Trophoblast cell (in vitro differentiated cells and primary cell): Measurements from ENCODE around the gene BMPER.

Experiments
- DNase-seq, 2 donors: peaks; one replicate each; pipeline ENCODE4 v3.0.0-alpha.2; 2016
- H2AFZ ChIP-seq: 2 replicates; pipeline ENCODE4 v1.6.1; 2013; ENCODE audit warnings: low read length, moderate library complexity, mild to moderate bottlenecking; ENCODE audit not compliant: insufficient read depth, poor library complexity
- H2AK5ac ChIP-seq: 2 replicates; pipeline ENCODE4 v1.6.1; 2013; ENCODE audit warnings: mild to moderate bottlenecking, low read length
- H2BK120ac ChIP-seq: 2 replicates; pipeline ENCODE4 v1.6.1; 2013; ENCODE audit warnings: low read length, mild to moderate bottlenecking, moderate library complexity; ENCODE audit not compliant: insufficient read depth, poor library complexity
- H2BK12ac ChIP-seq: 2 replicates; pipeline ENCODE4 v1.6.1; 2013; ENCODE audit warnings: mild to moderate bottlenecking, low read length, moderate library complexity
- H2BK5ac ChIP-seq: 2 replicates; pipeline ENCODE4 v1.6.1; 2013; ENCODE audit warnings: low read length, low read depth, moderate library complexity, mild to moderate bottlenecking; ENCODE audit not compliant: poor library complexity
- H3K14ac ChIP-seq: 2 replicates; pipeline ENCODE4 v1.6.1; 2013; ENCODE audit warnings: mild to moderate bottlenecking, low read length
- H3K18ac ChIP-seq: 2 replicates; pipeline ENCODE4 v1.6.1; 2013; ENCODE audit warnings: mild to moderate bottlenecking, low read length
- H3K23ac ChIP-seq: 2 replicates; pipeline ENCODE4 v1.6.1; 2013; ENCODE audit warnings: low read length
- H3K27ac ChIP-seq: 2 replicates; pipeline ENCODE4 v1.5.1; 2013; ENCODE audit warnings: low read depth, mild to moderate bottlenecking, inconsistent platforms, low read length, moderate library complexity
- H3K27me3 ChIP-seq: 2 replicates; pipeline ENCODE4 v1.6.1; 2013; ENCODE audit warnings: inconsistent platforms, mild to moderate bottlenecking, low read length, moderate library complexity; ENCODE audit not compliant: insufficient read depth
- H3K36me3 ChIP-seq, 2 experiments: 1 replicate in 1 of 2; 2 replicates in 1 of 2; pipeline ENCODE4 v1.6.1; 2013; ENCODE audit warnings: low read length in 2 of 2, mild to moderate bottlenecking in 2 of 2, moderate library complexity in 1 of 2; ENCODE audit not compliant: insufficient read depth in 2 of 2, control insufficient read depth in 1 of 2
- H3K4ac ChIP-seq: 2 replicates; pipeline ENCODE4 v1.6.1; 2013; ENCODE audit warnings: low read depth, mild to moderate bottlenecking, low read length, moderate library complexity
- H3K4me1 ChIP-seq, 2 experiments: 1 replicate in 1 of 2; 2 replicates in 1 of 2; pipeline ENCODE4 v1.6.1; 2013; ENCODE audit warnings: low read length in 2 of 2, mild to moderate bottlenecking in 2 of 2, moderate library complexity in 1 of 2; ENCODE audit not compliant: insufficient read depth in 2 of 2, control insufficient read depth in 1 of 2
- H3K4me2 ChIP-seq: 2 replicates; pipeline ENCODE4 v1.6.1; 2013; ENCODE audit warnings: inconsistent platforms, mild to moderate bottlenecking, low read length, moderate library complexity
- H3K4me3 ChIP-seq: 2 replicates; pipeline ENCODE4 v1.5.1; 2013; ENCODE audit warnings: mild to moderate bottlenecking, low read depth, low read length, inconsistent platforms
- H3K79me1 ChIP-seq: one replicate; pipeline ENCODE4 v1.6.1; 2013; ENCODE audit warnings: low read length
- H3K79me2 ChIP-seq: 2 replicates; pipeline ENCODE4 v1.6.1; 2013; ENCODE audit warnings: low read length, mild to moderate bottlenecking; ENCODE audit not compliant: control insufficient read depth, insufficient read depth, poor library complexity
- H3K9ac ChIP-seq: 2 replicates; pipeline ENCODE4 v1.6.1; 2013; ENCODE audit warnings: mild to moderate bottlenecking, low read length
- H3K9me3 ChIP-seq: 2 replicates; pipeline ENCODE4 v1.6.1; 2013; ENCODE audit warnings: low read depth, mild to moderate bottlenecking, control low read depth, inconsistent platforms, low read length; ENCODE audit not compliant: insufficient read depth
- H4K12ac ChIP-seq: 2 replicates; pipeline ENCODE4 v1.6.1; 2013; ENCODE audit warnings: low read depth, mild to moderate bottlenecking, low read length, moderate library complexity
- H4K8ac ChIP-seq: 2 replicates; pipeline ENCODE4 v1.6.1; 2013; ENCODE audit warnings: low read depth, mild to moderate bottlenecking, low read length, moderate library complexity
- H4K91ac ChIP-seq: one replicate; pipeline ENCODE4 v1.6.1; 2013; ENCODE audit warnings: low read depth, mild to moderate bottlenecking, low read length, moderate library complexity
- WGBS: extraction: QIAGEN DNeasy Blood & Tissue Kit; methylation state at CpG from one replicate; pipeline ENCODE4 v1.1.7; 2013; ENCODE audit warnings: missing lambda C conversion rate; ENCODE audit not compliant: insufficient read length, insufficient coverage; ENCODE audit errors: extremely low coverage; 5-methylcytosine and 5-hydroxymethylcytosine counted together

BMPER gene

GRCh38 chr7:34145603-34146002 lies 240.3 kb downstream of the BMPER start:
- Histone ChIP-seq H3K9me3 (no peaks in the 10 kb centered on the region), H3K79me1 (no peaks in the 10 kb centered on the region), H2BK120ac (no peak overlapping the region), H2AFZ (no peak overlapping the region), H2AK5ac (no peak overlapping the region), H4K91ac (no peak overlapping the region), H4K12ac (no peak overlapping the region), H3K79me2 (no peaks in the 10 kb centered on the region), H4K8ac (no peak overlapping the region), H3K4ac (no peak overlapping the region), H3K23ac (no peak overlapping the region), H3K36me3 (no peaks in the 10 kb centered on the region), H3K4me2 (no peak overlapping the region), H2BK12ac (no peak overlapping the region), H3K4me1 (peaks cover 0 to 2% of the 10 kb centered on the region in 2 experiments), H3K14ac (no peak overlapping the region), H3K27me3 (no peaks in the 10 kb centered on the region), H3K18ac (no peak overlapping the region), H3K9ac (no peak overlapping the region), H2BK5ac (no peak overlapping the region), H3K27ac (no peak overlapping the region), H3K4me3 (no peak overlapping the region)
- no peak for DNase-seq
- WGBS, result no CpG with 5 or more reads among the region's 1 CpG

- no peaks in the 10 kb centered on the region for H3K79me2 ChIP-seq
- H3K4me1 ChIP-seq, result no peaks in the 10 kb centered on the region
- no peak overlapping the region for H2AK5ac ChIP-seq
- no peak overlapping the region for H3K4me3 ChIP-seq
- no peak overlapping the region for H2BK120ac ChIP-seq
- no peak overlapping the region for H3K4ac ChIP-seq
- no peak overlapping the region for H3K27ac ChIP-seq
- H3K9ac ChIP-seq, result no peak overlapping the region
- no peak overlapping the region for H4K12ac ChIP-seq
- no peak overlapping the region for H2BK5ac ChIP-seq
- H3K36me3 ChIP-seq, result no peaks in the 10 kb centered on the region
- no peak overlapping the region for H2AFZ ChIP-seq
- no peak for DNase-seq
- H3K79me1 ChIP-seq, result no peaks in the 10 kb centered on the region
- no peak overlapping the region for H3K14ac ChIP-seq
- WGBS, result no CpG with 5 or more reads among the region's 5 CpGs
- no peak overlapping the region for H3K4me2 ChIP-seq
- H3K18ac ChIP-seq, result no peak overlapping the region
- H3K9me3 ChIP-seq, result no peaks in the 10 kb centered on the region
- no peaks in the 10 kb centered on the region for H3K27me3 ChIP-seq
- H4K8ac ChIP-seq, result no peak overlapping the region
- no peak overlapping the region for H3K23ac ChIP-seq
- no peak overlapping the region for H4K91ac ChIP-seq
- no peak overlapping the region for H2BK12ac ChIP-seq
Observed at GRCh38 chr7:34153656-34154270, 248.4 kb downstream of the BMPER start.

DNA sequence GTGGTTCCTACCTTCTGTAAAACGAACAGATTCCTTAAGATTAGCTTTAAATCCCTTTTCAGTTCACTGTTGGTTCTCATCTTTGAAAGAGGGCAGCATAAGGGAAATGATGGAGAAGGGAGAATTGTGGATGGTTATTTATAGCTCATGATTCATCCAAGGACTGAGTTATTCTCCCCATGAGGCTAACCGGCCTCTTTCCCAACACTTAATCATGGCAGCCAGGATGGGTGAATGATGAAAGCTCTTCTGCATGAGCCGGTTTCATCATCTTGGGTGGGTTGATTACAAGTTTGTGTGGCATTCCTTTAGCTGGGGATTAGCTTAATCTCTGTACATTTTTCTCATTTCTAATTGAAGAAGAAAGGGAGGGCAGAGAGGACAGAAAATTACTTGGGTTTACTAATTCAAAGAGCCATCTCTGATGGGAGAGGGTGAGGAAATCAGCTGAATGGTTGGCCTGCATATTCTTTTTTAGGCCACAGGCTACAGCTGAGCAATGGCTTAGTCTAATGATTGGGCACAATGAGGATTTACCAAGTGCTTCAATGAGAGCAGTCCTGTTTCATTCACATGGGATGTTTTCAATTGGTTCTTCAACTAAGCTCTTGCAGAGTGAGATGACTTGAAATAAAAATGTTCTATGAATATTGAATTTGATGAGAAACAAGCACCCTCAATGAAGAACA lies 250.0 kb downstream of the BMPER start:
- no peak overlapping the region for H3K14ac ChIP-seq
- no peak overlapping the region for H2BK5ac ChIP-seq
- no peak overlapping the region for H2BK12ac ChIP-seq
- H4K12ac ChIP-seq, result no peak overlapping the region
- no peaks in the 10 kb centered on the region for H3K4me1 ChIP-seq
- no peak overlapping the region for H3K4me2 ChIP-seq
- H4K91ac ChIP-seq, result no peak overlapping the region
- peak; percentile 70 to 71 for DNase-seq
- H3K9ac ChIP-seq, result no peak overlapping the region
- no peaks in the 10 kb centered on the region for H3K79me1 ChIP-seq
- WGBS, result no CpG with 5 or more reads among the region's 3 CpGs
- H4K8ac ChIP-seq, result no peak overlapping the region
- H2BK120ac ChIP-seq, result no peak overlapping the region
- H3K36me3 ChIP-seq, result no peaks in the 10 kb centered on the region
- no peaks in the 10 kb centered on the region for H3K27me3 ChIP-seq
- H3K18ac ChIP-seq, result no peak overlapping the region
- H3K27ac ChIP-seq, result no peak overlapping the region
- no peaks in the 10 kb centered on the region for H3K79me2 ChIP-seq
- H2AFZ ChIP-seq, result no peak overlapping the region
- H2AK5ac ChIP-seq, result no peak overlapping the region
- H3K4me3 ChIP-seq, result no peak overlapping the region
- H3K23ac ChIP-seq, result no peak overlapping the region
- H3K4ac ChIP-seq, result no peak overlapping the region
- no peaks in the 10 kb centered on the region for H3K9me3 ChIP-seq

GRCh38 chr7:34156336-34156735 lies 251.0 kb downstream of the BMPER start:
- no peak overlapping the region for H2AFZ ChIP-seq
- H2BK5ac ChIP-seq, result no peak overlapping the region
- H3K4me3 ChIP-seq, result no peak overlapping the region
- no peaks in the 10 kb centered on the region for H3K36me3 ChIP-seq
- H3K79me1 ChIP-seq, result no peaks in the 10 kb centered on the region
- DNase-seq, result no peak
- H3K14ac ChIP-seq, result no peak overlapping the region
- no peak overlapping the region for H3K23ac ChIP-seq
- H3K9me3 ChIP-seq, result no peaks in the 10 kb centered on the region
- H3K4me1 ChIP-seq, result no peaks in the 10 kb centered on the region
- no peak overlapping the region for H2BK120ac ChIP-seq
- no peak overlapping the region for H3K18ac ChIP-seq
- H3K4ac ChIP-seq, result no peak overlapping the region
- H4K12ac ChIP-seq, result no peak overlapping the region
- H2BK12ac ChIP-seq, result no peak overlapping the region
- H4K91ac ChIP-seq, result no peak overlapping the region
- no peaks in the 10 kb centered on the region for H3K27me3 ChIP-seq
- no peak overlapping the region for H3K4me2 ChIP-seq
- WGBS, result no CpG with 5 or more reads among the region's 2 CpGs
- H3K79me2 ChIP-seq, result no peaks in the 10 kb centered on the region
- no peak overlapping the region for H2AK5ac ChIP-seq
- H3K27ac ChIP-seq, result no peak overlapping the region
- H3K9ac ChIP-seq, result no peak overlapping the region
- no peak overlapping the region for H4K8ac ChIP-seq
